GM06990 (cell line): ENCODE measurements around the gene SLC5A6.
A peak's percentile ranks its signal among the peaks of the same experiment; 100 is the strongest.

Experiments
- DNase-seq: peaks from one replicate; pipeline ENCODE4 v3.0.0-alpha.2; 2011; ENCODE audit not compliant: insufficient read length; ENCODE audit errors: extremely low read depth
- H3K27me3 ChIP-seq: replicated peaks from 2 replicates; pipeline ENCODE4 v1.6.0; 2011; ENCODE audit warnings: low read length; ENCODE audit not compliant: control insufficient read depth, insufficient read depth
- H3K36me3 ChIP-seq: 2 replicates; pipeline ENCODE4 v1.5.1; 2011; ENCODE audit warnings: low read length; ENCODE audit not compliant: control insufficient read depth, insufficient read depth
- H3K4me3 ChIP-seq: replicated peaks from 2 replicates; pipeline ENCODE4 v1.5.1; 2011; ENCODE audit warnings: low read depth, mild to moderate bottlenecking, control low read depth, low read length
- CTCF ChIP-seq: IDR thresholded peaks from 2 replicates; pipeline ENCODE4 v1.5.1; 2011; ENCODE audit warnings: low read length, control low read depth, mild to moderate bottlenecking, inconsistent platforms; ENCODE audit not compliant: insufficient read depth, poor library complexity, severe bottlenecking

Gene SLC5A6

GRCh38 chr2:27175330-27175729, 36.7 kb downstream of the SLC5A6 start:
- no peaks in the 10 kb centered on the region for H3K27me3 ChIP-seq
- no peak for DNase-seq
- no peak for TF ChIP-seq CTCF
- H3K4me3 ChIP-seq, result no peak overlapping the region
- no peaks in the 10 kb centered on the region for H3K36me3 ChIP-seq

- TF ChIP-seq CTCF, result no peak
- H3K27me3 ChIP-seq, result no peaks in the 10 kb centered on the region
Measured at GRCh38 chr2:27174638-27175037, 37.4 kb downstream of the SLC5A6 start.

GRCh38 chr2:27171351-27171848, 40.7 kb downstream of the SLC5A6 start:
- DNase-seq, result no peak
- no peaks in the 10 kb centered on the region for H3K36me3 ChIP-seq
- no peak overlapping the region for H3K4me3 ChIP-seq
- TF ChIP-seq CTCF, result no peak
- H3K27me3 ChIP-seq, result no peaks in the 10 kb centered on the region

More at GRCh38 chr2:27174638-27175037, 37.4 kb downstream of the SLC5A6 start:
- no peak for DNase-seq
- H3K36me3 ChIP-seq, result no peaks in the 10 kb centered on the region
- no peak overlapping the region for H3K4me3 ChIP-seq

- TF ChIP-seq CTCF, result no peak
- no peaks in the 10 kb centered on the region for H3K36me3 ChIP-seq
- no peaks in the 10 kb centered on the region for H3K27me3 ChIP-seq
- DNase-seq, result no peak
- no peak overlapping the region for H3K4me3 ChIP-seq
Measured at GRCh38 chr2:27170581-27171337, 41.3 kb downstream of the SLC5A6 start.

GRCh38 chr2:27164960-27165763, 46.9 kb downstream of the SLC5A6 start:
- TF ChIP-seq CTCF, result no peak
- H3K4me3 ChIP-seq, result no peak overlapping the region
- H3K27me3 ChIP-seq, result no peaks in the 10 kb centered on the region
- H3K36me3 ChIP-seq, result no peaks in the 10 kb centered on the region
- DNase-seq, result peak; percentile 62
